Measurements from ENCODE around the gene CHIC2. TPM values are rescaled to one million over a fixed set of nuclear protein-coding genes. Genes with fewer than 3 reads are reported as not detected.
A peak's percentile ranks its signal among the peaks of the same experiment; 100 is the strongest.

Gene CHIC2
- total RNA-seq, 2 donors from 2014 or later = 10.2 to 14.4 TPM

DNA sequence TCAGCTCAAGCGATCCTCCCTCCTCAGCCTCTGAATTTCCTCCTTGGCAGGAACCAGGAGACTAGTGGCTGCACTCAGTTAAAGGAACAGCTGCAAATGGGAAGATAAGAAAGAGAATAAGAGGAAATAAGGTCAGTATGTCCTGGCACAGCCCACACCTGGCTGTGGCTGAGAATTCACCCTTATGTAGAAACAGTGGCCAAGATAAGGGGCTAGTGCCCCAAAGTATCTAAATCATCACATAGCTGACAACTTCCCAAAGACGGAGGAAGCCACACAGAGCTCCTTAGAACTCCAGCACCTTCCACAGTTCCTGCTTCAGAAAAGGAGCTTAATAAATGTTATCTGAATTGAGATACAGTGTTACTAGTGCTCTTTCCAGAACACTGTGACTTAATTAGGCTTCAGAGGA is 2.3 kb upstream of the CHIC2 start:
- TF ChIP-seq, protein P1, sequence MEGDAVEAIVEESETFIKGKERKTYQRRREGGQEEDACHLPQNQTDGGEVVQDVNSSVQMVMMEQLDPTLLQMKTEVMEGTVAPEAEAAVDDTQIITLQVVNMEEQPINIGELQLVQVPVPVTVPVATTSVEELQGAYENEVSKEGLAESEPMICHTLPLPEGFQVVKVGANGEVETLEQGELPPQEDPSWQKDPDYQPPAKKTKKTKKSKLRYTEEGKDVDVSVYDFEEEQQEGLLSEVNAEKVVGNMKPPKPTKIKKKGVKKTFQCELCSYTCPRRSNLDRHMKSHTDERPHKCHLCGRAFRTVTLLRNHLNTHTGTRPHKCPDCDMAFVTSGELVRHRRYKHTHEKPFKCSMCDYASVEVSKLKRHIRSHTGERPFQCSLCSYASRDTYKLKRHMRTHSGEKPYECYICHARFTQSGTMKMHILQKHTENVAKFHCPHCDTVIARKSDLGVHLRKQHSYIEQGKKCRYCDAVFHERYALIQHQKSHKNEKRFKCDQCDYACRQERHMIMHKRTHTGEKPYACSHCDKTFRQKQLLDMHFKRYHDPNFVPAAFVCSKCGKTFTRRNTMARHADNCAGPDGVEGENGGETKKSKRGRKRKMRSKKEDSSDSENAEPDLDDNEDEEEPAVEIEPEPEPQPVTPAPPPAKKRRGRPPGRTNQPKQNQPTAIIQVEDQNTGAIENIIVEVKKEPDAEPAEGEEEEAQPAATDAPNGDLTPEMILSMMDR (conservative IDR thresholded peaks at IDR 0.05) = no peak
- Histone ChIP-seq H3K27ac (ENCODE audit: low read depth, low read length) (no peak overlapping the region), H3K36me3 (ENCODE audit: control insufficient read depth, insufficient read depth, low read length) (no peaks in the 10 kb centered on the region), H3K4me3 (ENCODE audit: low read length) (no peak overlapping the region), H3K4me1 (ENCODE audit: control insufficient read depth, insufficient read depth, low read length) (peaks cover 11% of the 10 kb centered on the region), H3K9ac (ENCODE audit: extremely low read depth, low read length, poor library complexity, severe bottlenecking) (no peak overlapping the region), H3K9me3 (ENCODE audit: control insufficient read depth, low read length) (no peaks in the 10 kb centered on the region), H3K27me3 (ENCODE audit: control insufficient read depth, insufficient read depth, low read length, poor library complexity, severe bottlenecking) (no peaks in the 10 kb centered on the region)
- Mint-ChIP-seq H3K36me3 (ENCODE audit: low read depth) (no peaks in the 10 kb centered on the region), H3K4me1 (peaks cover 42% of the 10 kb centered on the region), H3K27me3 (ENCODE audit: insufficient read depth) (no peaks in the 10 kb centered on the region), H3K27ac (no peak overlapping the region), H3K4me3 (no peak overlapping the region), H3K9me3 (no peaks in the 10 kb centered on the region)
- no peak for DNase-seq
- whole genome bisulfite sequencing, 2 experiments (ENCODE audit: insufficient coverage in 1 of 2, insufficient read length in 1 of 2) = 71% methylated on average over 2 of the region's 2 CpGs; no CpG with 5 or more reads in 1 of the 2 experiments

DNA sequence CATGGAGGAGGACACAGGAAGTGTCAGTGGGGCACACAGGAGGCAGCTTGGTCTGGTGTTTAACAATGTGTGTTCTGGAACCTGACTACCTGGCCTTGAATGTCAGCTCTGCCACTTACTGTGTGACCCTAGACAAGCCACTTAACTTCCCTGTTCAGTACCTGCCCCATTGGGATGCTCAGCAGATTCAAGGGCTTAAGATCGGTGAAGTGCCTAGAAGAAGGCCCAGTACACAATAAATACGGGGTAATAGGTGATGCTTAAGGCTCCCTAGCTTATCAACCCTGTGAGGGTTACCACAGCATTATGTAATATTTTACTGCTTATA is 1.6 kb upstream of the CHIC2 start:
- no peak overlapping the region for H3K4me3 Mint-ChIP-seq
- H3K9me3 Mint-ChIP-seq = no peaks in the 10 kb centered on the region
- H3K36me3 Mint-ChIP-seq (ENCODE audit: low read depth) = no peaks in the 10 kb centered on the region
- no peak for DNase-seq
- H3K4me3 ChIP-seq (ENCODE audit: low read length) = no peak overlapping the region
- H3K27me3 Mint-ChIP-seq (ENCODE audit: insufficient read depth) = no peaks in the 10 kb centered on the region
- 98% methylated on average over 2 of the region's 2 CpGs; no CpG with 5 or more reads in 1 of the 2 experiments for WGBS, 2 experiments (ENCODE audit: insufficient coverage in 1 of 2, insufficient read length in 1 of 2)
- no peak overlapping the region for H3K9ac ChIP-seq (ENCODE audit: extremely low read depth, low read length, poor library complexity, severe bottlenecking)
- peaks cover 44% of the 10 kb centered on the region for H3K4me1 Mint-ChIP-seq
- TF ChIP-seq, protein P1 (conservative IDR thresholded peaks at IDR 0.05) = no peak
- H3K9me3 ChIP-seq (ENCODE audit: control insufficient read depth, low read length) = no peaks in the 10 kb centered on the region
- H3K36me3 ChIP-seq (ENCODE audit: control insufficient read depth, insufficient read depth, low read length) = no peaks in the 10 kb centered on the region
- no peaks in the 10 kb centered on the region for H3K27me3 ChIP-seq (ENCODE audit: control insufficient read depth, insufficient read depth, low read length, poor library complexity, severe bottlenecking)
- no peak overlapping the region for H3K27ac Mint-ChIP-seq
- no peak overlapping the region for H3K27ac ChIP-seq (ENCODE audit: low read depth, low read length)
- peaks cover 11% of the 10 kb centered on the region for H3K4me1 ChIP-seq (ENCODE audit: control insufficient read depth, insufficient read depth, low read length)

DNA sequence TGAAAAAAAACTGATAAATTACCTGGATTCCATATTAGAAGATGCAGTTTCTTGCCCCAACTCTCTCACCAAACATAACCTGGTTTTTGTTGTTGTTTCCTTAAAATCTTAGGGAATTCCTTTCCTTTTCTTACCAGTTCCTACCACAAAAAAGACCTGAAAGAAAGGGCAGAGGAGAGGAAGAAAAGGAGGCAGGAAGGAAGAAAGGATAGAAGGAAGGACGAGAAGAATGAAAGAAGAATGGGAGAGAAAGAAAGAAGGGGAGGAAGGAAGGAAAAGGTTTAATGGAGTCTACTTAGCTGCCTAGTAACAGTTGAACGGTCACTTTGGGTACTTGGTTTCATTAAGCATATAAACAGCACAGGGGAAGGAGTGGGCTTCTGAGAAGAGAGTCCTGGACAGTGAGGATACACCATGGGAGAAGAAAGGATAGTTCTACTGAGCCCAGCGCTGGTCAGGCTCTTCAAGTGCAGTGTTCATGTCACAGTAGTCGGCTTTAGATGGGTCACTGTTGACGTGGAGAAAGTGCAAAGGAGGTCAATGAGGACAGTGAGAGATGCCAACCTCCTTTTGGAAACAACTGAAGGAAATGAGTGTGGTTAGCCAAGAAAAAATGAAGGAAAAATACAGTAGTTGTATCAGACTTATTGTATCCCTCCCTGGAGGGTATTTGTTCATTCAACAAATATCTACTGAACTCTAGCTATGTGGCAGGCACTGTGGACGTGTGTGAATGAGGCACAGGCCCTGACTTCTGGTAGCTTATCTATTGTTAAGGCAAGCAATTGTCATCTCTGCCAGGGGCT is 1.1 kb upstream of the CHIC2 start:
- no peak overlapping the region for H3K9ac ChIP-seq (ENCODE audit: extremely low read depth, low read length, poor library complexity, severe bottlenecking)
- TF ChIP-seq, protein P1 (conservative IDR thresholded peaks at IDR 0.05) = no peak
- H3K36me3 Mint-ChIP-seq (ENCODE audit: low read depth) = no peaks in the 10 kb centered on the region
- H3K27ac Mint-ChIP-seq = peak overlapping the region; percentile 37
- H3K36me3 ChIP-seq (ENCODE audit: control insufficient read depth, insufficient read depth, low read length) = no peaks in the 10 kb centered on the region
- H3K27me3 ChIP-seq (ENCODE audit: control insufficient read depth, insufficient read depth, low read length, poor library complexity, severe bottlenecking) = no peaks in the 10 kb centered on the region
- H3K4me3 Mint-ChIP-seq = peak overlapping the region; percentile 90
- H3K9me3 Mint-ChIP-seq = no peaks in the 10 kb centered on the region
- H3K4me1 Mint-ChIP-seq = peaks cover 44% of the 10 kb centered on the region
- 90 to 92% methylated on average over 4 to 6 of the region's 6 CpGs for WGBS, 2 experiments (ENCODE audit: insufficient coverage in 1 of 2, insufficient read length in 1 of 2)
- H3K27me3 Mint-ChIP-seq (ENCODE audit: insufficient read depth) = no peaks in the 10 kb centered on the region
- H3K27ac ChIP-seq (ENCODE audit: low read depth, low read length) = no peak overlapping the region
- no peaks in the 10 kb centered on the region for H3K9me3 ChIP-seq (ENCODE audit: control insufficient read depth, low read length)
- peaks cover 11% of the 10 kb centered on the region for H3K4me1 ChIP-seq (ENCODE audit: control insufficient read depth, insufficient read depth, low read length)
- peak overlapping the region; percentile 82 for H3K4me3 ChIP-seq (ENCODE audit: low read length)
- no peak for DNase-seq

All from endodermal cell (in vitro differentiated cells).